Uterus (tissue), 4 donors: ENCODE measurements around the gene CCR2. TPM values are rescaled to one million over a fixed set of nuclear protein-coding genes. Genes with fewer than 3 reads are reported as not detected.
"Not testable (repeated sequence)": the region's sequence is repeated elsewhere in the genome, so short reads cannot be mapped to it uniquely, and the experiment has no call there.

ENCODE experiments used
- DNase-seq, 2 donors: peaks; one replicate each; pipeline ENCODE4 v3.0.0-alpha.2; 2019 to 2020
- H3K27ac ChIP-seq, 2 donors: fragments of 200-600 bp; sonication (generic); 1 replicate in 1 of 2; 2 replicates in 1 of 2; pipeline ENCODE4 v1.5.1; 2016 to 2018
- H3K27me3 ChIP-seq, 2 donors: fragments of 200-600 bp; sonication (generic); one replicate each; pipeline ENCODE4 v1.5.1; 2018 to 2019; ENCODE audit warnings: control low read depth in 1 of 2
- H3K36me3 ChIP-seq, 2 donors: fragments of 200-600 bp; sonication (generic); one replicate each; pipeline ENCODE4 v1.5.1; 2019; ENCODE audit warnings: control low read depth in 1 of 2
- H3K4me1 ChIP-seq, 2 donors: fragments of 200-600 bp; sonication (generic); one replicate each; pipeline ENCODE4 v1.5.1; 2018 to 2019; ENCODE audit warnings: control low read depth in 1 of 2
- H3K4me3 ChIP-seq, 2 donors: fragments of 200-600 bp; sonication (generic); 1 replicate in 1 of 2; 2 replicates in 1 of 2; pipeline ENCODE4 v1.5.1; 2018 to 2019; ENCODE audit warnings: mild to moderate bottlenecking in 1 of 2
- H3K9me3 ChIP-seq, 2 donors: fragments of 200-600 bp; sonication (generic); one replicate each; pipeline ENCODE4 v1.5.1; 2019; ENCODE audit warnings: control low read depth in 1 of 2
- CTCF ChIP-seq, 4 experiments: fragments of 200-600 bp in 2 of 4; fragments of 450-650 bp in 2 of 4; sonication (generic) in 2 of 4; IDR thresholded peaks; one replicate each; pipeline ENCODE4 v1.5.1; 2016 to 2019; ENCODE audit warnings: antibody characterized with exemption in 4 of 4, mild to moderate bottlenecking in 2 of 4, moderate library complexity in 1 of 4
- POLR2A ChIP-seq, 2 donors: fragments of 450-650 bp; IDR thresholded peaks; one replicate each; pipeline ENCODE4 v1.6.1; 2016; ENCODE audit warnings: antibody characterized with exemption in 2 of 2, mild to moderate bottlenecking in 1 of 2, moderate library complexity in 1 of 2
- intact Hi-C: fragments of 100-400 bp; cut with DNase I; formaldehyde crosslinking; loops from one replicate; pipeline ENCODE4 v1.15.1; 2023; ENCODE audit warnings: low total_unique reads
- total RNA-seq, 4 donors: library from RNA; depleted of rRNA in 3 of 4; stranded (reverse); fragments of >200 nt in 3 of 4; gene quantifications; one replicate each; pipeline versions ENCODE4 v1.1.0 to v1.2.4, GENCODE V29; 2014 to 2023
- donor health status: DM: yes; HTN: yes; CAD: no.

The CCR2 gene
- total RNA-seq, 4 donors from 2014 or later = 2.7 to 7.1 (median 3.7) TPM; not detected in 1

GRCh38 chr3:46318207-46318927 lies 35.5 kb upstream of the CCR2 start:
- intact Hi-C loops = no loop called here
- Histone ChIP-seq H3K27me3 (no peaks in the 10 kb centered on the region), H3K4me1 (no peaks in the 10 kb centered on the region), H3K27ac (no peak overlapping the region), H3K4me3 (no peak overlapping the region), H3K9me3 (no peaks in the 10 kb centered on the region), H3K36me3 (no peaks in the 10 kb centered on the region)
- no peak for DNase-seq
- TF ChIP-seq POLR2A (IDR thresholded peaks at IDR 0.05) (no peak), CTCF (IDR thresholded peaks at IDR 0.05) (no peak)

DNA sequence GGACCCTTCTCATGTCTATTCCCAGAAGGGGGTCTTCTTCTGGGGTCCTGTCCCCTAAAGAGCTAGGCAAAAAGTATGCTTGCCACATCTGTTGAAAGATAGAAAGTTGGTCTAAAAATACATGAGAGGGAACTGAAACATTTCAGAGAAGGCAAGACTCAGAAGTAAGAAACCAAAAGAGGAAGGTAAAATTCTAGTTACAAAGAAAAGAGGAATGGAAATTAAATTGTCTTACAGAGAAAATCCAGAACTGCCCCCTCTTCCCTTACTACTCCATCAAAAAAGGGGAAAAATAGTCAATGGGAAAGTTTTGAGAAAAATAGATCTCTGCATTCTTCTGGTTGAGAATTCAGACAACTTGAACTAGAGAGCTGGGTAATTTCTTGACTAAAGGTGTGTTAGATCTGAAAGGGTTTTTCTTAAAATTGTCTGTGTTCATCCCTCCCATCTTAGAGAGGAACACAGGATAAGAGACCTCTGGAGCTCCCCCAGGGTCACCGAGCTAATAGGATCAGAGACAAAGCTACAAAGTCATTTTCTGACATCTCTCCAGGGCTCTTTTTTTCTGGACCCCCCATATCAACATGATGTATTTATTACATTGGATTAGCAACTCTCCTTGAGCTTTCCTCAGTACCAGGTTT lies 32.3 kb upstream of the CCR2 start:
- no peaks in the 10 kb centered on the region for H3K27me3 ChIP-seq
- H3K36me3 ChIP-seq = no peaks in the 10 kb centered on the region
- DNase-seq = no peak
- H3K27ac ChIP-seq = no peak overlapping the region
- H3K4me3 ChIP-seq = no peak overlapping the region
- TF ChIP-seq POLR2A (IDR thresholded peaks at IDR 0.05) = no peak
- TF ChIP-seq CTCF (IDR thresholded peaks at IDR 0.05) = no peak
- intact Hi-C loops = no loop called here
- H3K9me3 ChIP-seq = no peaks in the 10 kb centered on the region
- H3K4me1 ChIP-seq = no peaks in the 10 kb centered on the region

DNA sequence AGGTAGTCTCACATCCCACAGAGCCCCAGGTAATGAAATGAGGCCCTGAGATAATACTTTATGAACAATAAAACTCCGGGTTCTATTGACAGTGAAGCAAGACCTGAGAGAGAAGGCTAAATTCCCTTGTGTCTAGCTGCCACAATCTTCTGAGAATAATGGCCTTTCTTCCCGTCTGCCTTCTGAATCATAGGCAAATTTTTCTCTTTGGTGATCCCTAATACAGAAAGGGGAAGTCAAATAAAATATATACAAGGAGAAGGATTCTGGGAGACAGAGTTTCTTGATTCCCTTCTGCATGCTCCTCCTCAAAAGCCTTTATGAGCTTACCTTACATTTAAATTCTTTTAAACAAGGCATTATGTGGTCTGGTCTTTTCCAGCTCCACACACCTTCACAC lies 29.9 kb upstream of the CCR2 start:
- no peaks in the 10 kb centered on the region for H3K9me3 ChIP-seq
- no peaks in the 10 kb centered on the region for H3K27me3 ChIP-seq
- no peak overlapping the region for H3K4me3 ChIP-seq
- no peak for DNase-seq
- no peak overlapping the region for H3K27ac ChIP-seq
- no peaks in the 10 kb centered on the region for H3K36me3 ChIP-seq
- H3K4me1 ChIP-seq = no peaks in the 10 kb centered on the region
- TF ChIP-seq CTCF (IDR thresholded peaks at IDR 0.05) = no peak
- no peak for TF ChIP-seq POLR2A (IDR thresholded peaks at IDR 0.05)
- intact Hi-C loops = no loop called here

- H3K9me3 ChIP-seq = no peaks in the 10 kb centered on the region
- no peaks in the 10 kb centered on the region for H3K27me3 ChIP-seq
- intact Hi-C loops = no loop called here
- H3K4me1 ChIP-seq = no peaks in the 10 kb centered on the region
- H3K27ac ChIP-seq = no peak overlapping the region
- no peak for DNase-seq
- no peak overlapping the region for H3K4me3 ChIP-seq
- TF ChIP-seq CTCF (IDR thresholded peaks at IDR 0.05) (no peak), POLR2A (IDR thresholded peaks at IDR 0.05) (no peak)
- no peaks in the 10 kb centered on the region for H3K36me3 ChIP-seq
These were observed 28.1 kb upstream of the CCR2 start for GRCh38 chr3:46325645-46326300.

GRCh38 chr3:46330676-46331075 lies 23.2 kb upstream of the CCR2 start:
- H3K36me3 ChIP-seq, H3K4me1 ChIP-seq, H3K4me3 ChIP-seq, H3K9me3 ChIP-seq, DNase-seq, intact Hi-C loops, H3K27ac ChIP-seq, H3K27me3 ChIP-seq: not testable (repeated sequence)
